HCT116 (cell line): ENCODE results near the gene ENPP6. TPM values are rescaled to one million over a fixed set of nuclear protein-coding genes. Genes with fewer than 3 reads are reported as not detected.

Experiments used
- ATAC-seq: fragments of 200-7000 bp; cut with Tn5 transposase; 2 replicates; pipeline ENCODE4 v1.9.1; 2020; ENCODE audit warnings: mild to moderate bottlenecking, moderate library complexity
- BruUV-seq: library from RNA; stranded (reverse); fragments of 400-500 nt; replicated peaks from 2 replicates; lab custom pipeline; 2021; lab: Mats Ljungman, UMichigan
- CTCF ChIA-PET: fragments of 300-600 bp; sonication (Branson Sonifier 250); formaldehyde crosslinking; loops from one replicate; lab custom pipeline; 2021; ENCODE audit warnings: antibody characterized with exemption; lab: Charles Lee
- POLR2A ChIA-PET: fragments of 300-600, 350-600 bp; sonication (Branson Sonifier 250); formaldehyde crosslinking; loops from one replicate; lab custom pipeline; 2021; ENCODE audit warnings: antibody characterized with exemption; lab: Charles Lee
- RAD21 ChIA-PET, 2 experiments: fragments of 300-600 bp; sonication (Branson Sonifier 250); formaldehyde crosslinking; loops; one replicate each; lab custom pipeline; 2023; ENCODE audit warnings: low total read pairs in 2 of 2; ENCODE audit not compliant: uncharacterized antibody in 2 of 2, unreplicated experiment in 2 of 2, low non-redundant PET in 1 of 2; lab: Charles Lee
- DNase-seq: peaks from one replicate; pipeline ENCODE4 v3.0.0-alpha.2; 2010; ENCODE audit warnings: low read depth, low spot score
- H2AFZ ChIP-seq: fragments of 200-600 bp; shearing (Covaris generic), sonication (generic); 2 replicates; pipeline ENCODE4 v1.6.1; 2017; ENCODE audit warnings: low read depth, mixed run types, mixed read lengths, antibody characterized with exemption, low read length; ENCODE audit not compliant: poor library complexity, severe bottlenecking
- H3K27ac ChIP-seq: 2 replicates; pipeline ENCODE4 v1.5.1; 2012; ENCODE audit warnings: low read depth, low read length
- H3K27me3 ChIP-seq: fragments of 200-600 bp; sonication (generic); 2 replicates; pipeline ENCODE4 v1.6.1; 2016; ENCODE audit warnings: mixed run types, low read length, mixed read lengths; ENCODE audit not compliant: insufficient read depth
- H3K36me3 ChIP-seq, 2 experiments: fragments of 200-500 bp in 1 of 2; fragments of 200-600 bp in 1 of 2; sonication (Bioruptor generic) in 1 of 2; sonication (generic) in 1 of 2; 2 replicates each; pipeline versions ENCODE4 v1.5.1 to v1.6.1; 2014 to 2016; ENCODE audit warnings: low read length in 2 of 2, inconsistent platforms in 1 of 2, mixed read lengths in 1 of 2, mixed run types in 1 of 2; ENCODE audit not compliant: insufficient read depth in 2 of 2, control insufficient read depth in 1 of 2
- H3K4me1 ChIP-seq, 2 experiments: fragments of 200-600 bp in 1 of 2; sonication (generic) in 1 of 2; 2 replicates each; pipeline versions ENCODE4 v1.5.1 to v1.6.1; 2012 to 2017; ENCODE audit warnings: low read length in 2 of 2, inconsistent platforms in 1 of 2, mild to moderate bottlenecking in 1 of 2, mixed read lengths in 1 of 2, mixed run types in 1 of 2, moderate library complexity in 1 of 2; ENCODE audit not compliant: insufficient read depth in 2 of 2, control insufficient read depth in 1 of 2
- H3K4me2 ChIP-seq: fragments of 200-600 bp; sonication (generic); 2 replicates; pipeline ENCODE4 v1.6.1; 2017; ENCODE audit warnings: mixed run types, low read length, mixed read lengths
- H3K4me3 ChIP-seq, 2 experiments: fragments of 200-600 bp in 1 of 2; sonication (generic) in 1 of 2; replicated peaks in 1 of 2; 2 replicates each; pipeline ENCODE4 v1.5.1; 2011 to 2016; ENCODE audit warnings: low read length in 2 of 2, control low read depth in 1 of 2, low read depth in 1 of 2, mild to moderate bottlenecking in 1 of 2, mixed read lengths in 1 of 2, mixed run types in 1 of 2
- H3K79me2 ChIP-seq: fragments of 200-600 bp; sonication (generic); 2 replicates; pipeline ENCODE4 v1.6.1; 2017; ENCODE audit warnings: mild to moderate bottlenecking, mixed run types, low read length, moderate library complexity, mixed read lengths; ENCODE audit not compliant: insufficient read depth
- H3K9ac ChIP-seq: fragments of 200-600 bp; sonication (generic); 2 replicates; pipeline ENCODE4 v1.6.1; 2016; ENCODE audit warnings: low read length, mixed read lengths
- H3K9me2 ChIP-seq: fragments of 200-600 bp; sonication (generic), shearing (Covaris generic); 2 replicates; pipeline ENCODE4 v1.6.1; 2017; ENCODE audit warnings: mixed run types, mild to moderate bottlenecking, moderate library complexity; ENCODE audit not compliant: insufficient read depth
- H3K9me3 ChIP-seq, 2 experiments: fragments of 200-500 bp in 1 of 2; fragments of 200-600 bp in 1 of 2; sonication (Bioruptor generic) in 1 of 2; sonication (generic) in 1 of 2; 2 replicates each; pipeline ENCODE4 v1.6.1; 2014 to 2017; ENCODE audit warnings: low read length in 2 of 2, mixed read lengths in 2 of 2, inconsistent platforms in 1 of 2, low read depth in 1 of 2, mild to moderate bottlenecking in 1 of 2, mixed run types in 1 of 2, moderate library complexity in 1 of 2; ENCODE audit not compliant: control insufficient read depth in 1 of 2, insufficient read depth in 1 of 2
- H4K20me1 ChIP-seq: fragments of 200-600 bp; sonication (generic), shearing (Covaris generic); 2 replicates; pipeline ENCODE4 v1.6.1; 2017; ENCODE audit warnings: mixed run types, mild to moderate bottlenecking, moderate library complexity; ENCODE audit not compliant: insufficient read depth
- CTCF ChIP-seq, 3 experiments: fragments of 200-600 bp in 1 of 3; sonication (generic) in 1 of 3; IDR thresholded peaks in 2 of 3; conservative IDR thresholded peaks in 1 of 3; 2 replicates each; pipeline ENCODE4 v1.5.1; 2012 to 2017; ENCODE audit warnings: low read depth in 2 of 3, low read length in 2 of 3, antibody characterized with exemption in 1 of 3, borderline replicate concordance in 1 of 3, control low read depth in 1 of 3, mild to moderate bottlenecking in 1 of 3, mixed read lengths in 1 of 3, mixed run types in 1 of 3, moderate library complexity in 1 of 3; ENCODE audit not compliant: insufficient read depth in 1 of 3
- ELF1 ChIP-seq: IDR thresholded peaks from 2 replicates; pipeline ENCODE4 v1.6.1; 2012; ENCODE audit warnings: low read depth, borderline replicate concordance
- EZH2 ChIP-seq: fragments of 200-600 bp; sonication (generic); IDR thresholded peaks from 2 replicates; pipeline ENCODE4 v1.6.1; 2017; ENCODE audit warnings: antibody characterized with exemption, mixed run types
- EZH2phosphoT487 ChIP-seq: fragments of 200-600 bp; IDR thresholded peaks from 2 replicates; pipeline ENCODE4 v1.6.1; 2018; ENCODE audit warnings: antibody characterized with exemption, borderline replicate concordance
- JUND ChIP-seq: IDR thresholded peaks from 2 replicates; pipeline ENCODE4 v1.6.1; 2012
- POLR2A ChIP-seq: IDR thresholded peaks from 2 replicates; pipeline ENCODE4 v1.7.0; 2011; ENCODE audit warnings: borderline replicate concordance; ENCODE audit not compliant: insufficient read depth, insufficient read length; ENCODE audit errors: extremely low read depth
- POLR2AphosphoS5 ChIP-seq: IDR thresholded peaks from 2 replicates; pipeline ENCODE4 v1.6.1; 2011; ENCODE audit warnings: mild to moderate bottlenecking, low read depth, low read length, moderate library complexity
- SIN3A ChIP-seq: IDR thresholded peaks from 2 replicates; pipeline ENCODE4 v1.6.1; 2012; ENCODE audit warnings: low read depth
- SRF ChIP-seq: IDR thresholded peaks from 2 replicates; pipeline ENCODE4 v1.6.1; 2012; ENCODE audit warnings: low read depth
- ZFX ChIP-seq: fragments of 450-650 bp; IDR thresholded peaks from 2 replicates; pipeline ENCODE4 v1.6.1; 2017
- intact Hi-C: fragments of 100-400 bp; cut with micrococcal nuclease; formaldehyde crosslinking; loops from 2 replicates; pipeline ENCODE4 v1.10.0; 2022
- total RNA-seq: library from RNA; stranded (reverse); gene quantifications from one replicate; pipeline ENCODE4 v1.2.1, GENCODE V29; 2021; ENCODE audit not compliant: unreplicated experiment

The ENPP6 gene
- total RNA-seq, 1 experiment from 2014 or later, result not detected

- TF ChIP-seq EZH2, result no peak
- no peak for TF ChIP-seq JUND
- no peak for TF ChIP-seq SRF
These were observed 123.0 kb downstream of the ENPP6 start (continued) for GRCh38 chr4:184094532-184095159.

GRCh38 chr4:184091986-184092385 lies 125.7 kb downstream of the ENPP6 start:
- DNase-seq (no peak), ATAC-seq (no peak)
- no peak overlapping the region for H3K4me3 ChIP-seq
- H3K27me3 ChIP-seq, result no peaks in the 10 kb centered on the region
- no peaks in the 10 kb centered on the region for H3K4me1 ChIP-seq
- no peak overlapping the region for H2AFZ ChIP-seq
- POLR2A ChIA-PET, result no interaction called here
- H3K9me3 ChIP-seq, result no peaks in the 10 kb centered on the region
- no peaks in the 10 kb centered on the region for H3K79me2 ChIP-seq
- no peak overlapping the region for H3K4me2 ChIP-seq
- H3K27ac ChIP-seq, result no peak overlapping the region
- no peaks in the 10 kb centered on the region for H4K20me1 ChIP-seq
- no TSS peak for BruUV-seq
- intact Hi-C loops, result no loop called here
- RAD21 ChIA-PET, result no interaction called here
- no peaks in the 10 kb centered on the region for H3K9me2 ChIP-seq
- no peak overlapping the region for H3K9ac ChIP-seq
- TF ChIP-seq ZFX, result no peak
- no peak for TF ChIP-seq SIN3A
- no peak for TF ChIP-seq POLR2A
- TF ChIP-seq EZH2phosphoT487, result no peak
- TF ChIP-seq EZH2, result no peak
- TF ChIP-seq ELF1, result no peak
- no peak for TF ChIP-seq POLR2AphosphoS5
- TF ChIP-seq CTCF (IDR thresholded peaks at IDR 0.05 in 2 of 3, conservative IDR thresholded peaks at IDR 0.05 in 1 of 3; ENCODE audit: borderline replicate concordance in 1 of 3, insufficient read depth in 1 of 3, low read depth in 2 of 3, low read length in 2 of 3), result no peak
- TF ChIP-seq, all 23 proteins: peak for 0
- CTCF ChIA-PET, result no interaction called here
- no peaks in the 10 kb centered on the region for H3K36me3 ChIP-seq
